ENCODE measurements around the gene TRAK2.
"Not testable (repeated sequence)": the region's sequence is repeated elsewhere in the genome, so short reads cannot be mapped to it uniquely, and the experiment has no call there.

TRAK2 gene

DNA sequence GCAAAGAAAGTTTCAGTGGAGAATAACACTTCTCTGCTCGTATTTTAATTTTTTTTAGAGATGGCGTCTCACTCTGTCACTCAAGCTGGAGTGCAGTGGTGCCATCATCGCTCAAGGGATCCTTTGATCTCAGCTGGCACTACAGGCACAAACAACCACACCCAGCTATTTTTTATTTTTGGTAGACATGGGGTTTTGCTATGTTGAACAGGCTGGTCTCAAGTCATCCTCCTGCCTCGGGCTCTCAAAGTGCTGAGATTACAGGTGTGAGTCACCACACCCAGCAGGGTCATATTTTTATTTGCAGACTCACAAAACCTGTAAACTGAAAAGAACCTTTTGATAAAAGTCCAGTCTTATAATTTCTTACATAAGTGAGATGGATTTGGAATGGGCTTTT is 2.6 kb downstream of the TRAK2 start:
- no peak for DNase-seq (ENCODE audit: low read depth)

DNA sequence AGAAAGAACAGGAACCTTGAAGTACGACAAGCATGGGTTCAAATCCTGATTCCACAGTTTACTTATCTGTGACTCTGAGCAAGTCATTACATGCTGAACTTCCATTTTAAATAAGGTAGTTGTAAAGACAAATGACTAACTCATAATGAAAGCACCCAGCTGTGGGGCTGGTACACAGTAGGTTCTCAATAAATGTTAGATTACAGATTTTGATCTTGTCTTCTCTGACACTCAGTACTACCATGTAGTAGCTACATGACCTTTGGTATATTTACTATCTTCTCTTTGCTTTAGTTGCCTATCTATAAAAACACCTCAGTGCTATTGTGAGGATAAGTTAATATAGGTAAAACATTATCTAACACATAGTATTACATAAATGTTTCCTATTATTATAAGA is 3.2 kb downstream of the TRAK2 start:
- no peak for DNase-seq (ENCODE audit: low read depth)

DNA sequence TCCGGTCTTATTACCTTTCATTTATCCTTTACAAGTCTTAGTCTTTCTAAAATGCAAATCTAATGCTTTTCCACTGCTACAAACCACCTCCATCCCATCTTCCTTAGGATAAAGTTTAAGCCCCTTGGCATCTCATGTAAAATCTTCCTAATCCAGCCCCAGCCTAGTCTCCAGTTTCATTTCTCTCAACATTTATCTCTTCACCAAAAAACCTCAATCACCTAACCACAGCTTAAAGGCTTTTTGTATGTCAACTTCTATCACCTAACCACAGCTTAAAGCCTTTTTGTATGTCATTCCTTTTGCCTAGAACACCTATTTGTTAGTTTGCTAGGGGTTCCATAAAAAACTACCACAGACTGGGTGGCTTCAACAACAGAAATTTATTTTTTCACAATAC is 4.2 kb downstream of the TRAK2 start:
- no peak for DNase-seq (ENCODE audit: low read depth)

DNA sequence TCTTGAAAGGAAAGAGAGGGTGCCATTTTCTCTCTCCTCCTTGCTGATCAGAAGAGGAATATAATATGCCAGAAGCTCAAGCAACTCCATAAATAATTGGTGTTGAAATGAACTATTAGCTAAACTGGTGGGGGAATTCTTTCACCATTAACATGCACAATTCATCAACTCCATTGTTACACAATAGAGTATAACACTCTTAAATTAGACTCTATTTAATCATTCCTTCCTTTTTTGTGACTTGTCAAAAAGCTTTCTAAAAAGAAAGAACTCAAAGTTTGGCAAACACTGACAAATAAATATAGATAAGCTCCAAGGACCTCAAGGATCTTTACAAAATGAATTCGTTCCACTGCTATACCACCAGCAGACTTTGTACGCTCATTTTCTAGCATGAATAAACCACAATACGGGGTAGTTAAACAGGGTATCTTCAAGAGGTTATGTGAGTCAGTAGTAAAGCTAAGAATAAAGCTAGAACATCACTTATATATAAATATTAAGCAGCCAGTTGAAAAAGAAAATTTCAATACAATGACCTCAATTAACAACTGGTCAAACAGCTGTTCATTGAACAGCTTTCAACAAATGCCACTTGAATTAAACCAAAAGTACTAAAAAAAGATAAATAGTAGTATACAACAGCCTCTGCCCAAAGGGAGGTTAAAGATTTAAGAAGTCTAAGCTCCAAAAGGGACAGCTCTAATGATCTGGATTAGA is 6.4 kb downstream of the TRAK2 start:
- no peak for DNase-seq (ENCODE audit: low read depth)

DNA sequence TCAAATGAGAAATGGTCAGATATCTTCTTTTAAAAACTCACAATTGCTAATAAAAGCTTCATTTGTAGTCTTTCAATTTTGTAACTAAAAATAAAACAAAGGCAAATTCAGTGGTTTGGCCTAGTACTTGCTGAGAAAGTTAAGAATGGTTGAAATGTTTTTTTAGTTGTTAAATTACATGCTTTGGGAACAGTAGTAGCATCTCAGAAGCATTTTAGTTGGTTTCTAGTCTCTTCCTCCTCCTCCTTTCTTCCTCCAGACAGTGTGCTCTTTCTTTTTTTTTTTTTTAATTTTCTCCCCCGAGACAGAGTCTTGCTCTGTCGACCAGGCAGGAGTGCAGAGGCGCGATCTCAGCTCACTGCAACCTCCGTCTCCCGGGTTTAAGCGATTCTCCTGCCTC is 9.8 kb downstream of the TRAK2 start:
- DNase-seq (ENCODE audit: low read depth): no peak

DNA sequence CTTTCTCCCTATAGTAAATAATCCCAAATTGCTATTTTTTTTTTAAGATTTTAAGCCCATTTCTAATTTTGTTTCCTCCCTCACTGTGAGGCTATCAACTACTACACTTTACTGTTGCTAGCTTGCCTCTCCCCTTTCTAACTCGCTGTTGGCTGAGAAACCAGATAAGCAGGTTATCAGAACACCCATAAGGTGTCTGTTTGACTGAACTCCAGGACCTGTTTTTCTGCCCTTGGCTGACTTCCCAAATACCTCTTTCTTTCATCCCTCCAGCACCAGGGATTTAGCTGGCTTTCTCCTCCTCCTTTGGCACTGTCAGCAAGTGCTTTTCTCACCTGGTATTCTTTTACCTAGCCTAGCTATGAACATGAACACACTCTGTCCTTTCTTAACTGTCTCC is 11.1 kb downstream of the TRAK2 start:
- no peak for DNase-seq (ENCODE audit: low read depth)

DNA sequence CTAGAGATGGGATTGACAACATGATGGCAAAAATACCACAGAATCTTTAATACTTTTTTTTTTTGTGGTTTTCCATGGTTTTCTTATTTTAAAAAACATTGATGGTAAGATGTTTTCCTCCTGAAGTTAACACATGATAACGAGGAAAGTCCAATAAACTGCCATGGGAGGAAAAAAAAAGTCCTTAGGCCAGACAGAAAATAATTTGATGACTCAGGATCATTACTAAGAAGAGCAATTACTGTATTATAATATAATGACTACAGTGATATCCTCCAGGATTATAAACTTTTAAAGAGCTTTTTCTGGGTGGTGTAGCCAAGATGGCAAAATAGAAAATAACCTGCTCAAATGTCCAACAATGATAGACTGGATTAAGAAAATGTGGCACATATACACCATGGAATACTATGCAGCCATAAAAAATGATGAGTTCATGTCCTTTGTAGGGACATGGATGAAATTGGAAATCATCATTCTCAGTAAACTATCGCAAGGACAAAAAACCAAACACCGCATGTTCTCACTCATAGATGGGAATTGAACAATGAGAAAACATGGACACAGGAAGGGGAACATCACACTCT is 11.8 kb downstream of the TRAK2 start:
- DNase-seq (ENCODE audit: low read depth): not testable (repeated sequence)

DNA sequence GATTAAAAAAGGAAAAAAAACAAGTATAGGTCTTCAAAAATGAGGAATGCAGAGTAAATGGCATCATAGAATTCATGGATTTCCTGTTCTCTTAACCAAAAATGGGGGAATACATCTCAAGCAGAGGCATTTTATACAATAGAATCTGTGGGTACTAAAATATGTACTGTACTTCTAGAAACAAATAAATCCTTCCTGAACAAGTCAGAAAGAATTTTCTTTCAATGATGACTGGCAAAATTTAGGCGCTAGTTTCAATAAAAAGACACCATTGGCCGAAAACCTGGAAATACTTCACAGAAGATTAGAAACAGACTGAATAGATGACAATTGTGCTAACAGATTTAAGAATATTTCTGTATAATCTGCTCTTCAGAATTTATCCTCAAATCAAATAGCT is 15.1 kb downstream of the TRAK2 start:
- DNase-seq (ENCODE audit: low read depth): no peak

DNA sequence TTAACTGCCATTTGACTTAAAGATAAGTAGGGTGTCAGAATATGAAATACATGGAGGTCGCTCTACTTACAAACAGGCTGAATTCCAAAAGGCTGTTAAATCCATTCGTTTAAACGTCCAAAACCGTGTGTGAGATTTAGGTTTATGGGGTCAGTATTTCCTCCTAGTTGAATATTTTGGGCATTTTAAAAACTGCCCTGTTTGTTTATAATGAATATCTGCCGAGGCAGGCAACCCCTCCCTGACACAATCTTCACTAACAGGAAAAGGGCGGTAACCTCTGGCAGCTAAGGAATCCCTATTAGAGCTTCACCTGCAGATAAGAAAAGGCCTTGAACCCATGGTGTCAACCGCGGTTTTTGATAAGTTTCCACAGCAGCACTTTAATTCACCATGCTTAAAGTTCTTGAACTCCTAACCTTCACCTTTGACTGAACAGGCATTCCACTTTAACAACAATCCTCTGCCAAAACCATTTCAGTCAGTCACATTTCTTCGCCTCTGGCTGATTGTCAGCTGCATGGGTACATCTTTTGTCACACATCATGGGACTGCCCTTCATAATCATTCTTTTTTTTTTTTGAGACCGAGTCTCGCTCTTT is 17.8 kb downstream of the TRAK2 start:
- DNase-seq (ENCODE audit: low read depth): no peak

DNA sequence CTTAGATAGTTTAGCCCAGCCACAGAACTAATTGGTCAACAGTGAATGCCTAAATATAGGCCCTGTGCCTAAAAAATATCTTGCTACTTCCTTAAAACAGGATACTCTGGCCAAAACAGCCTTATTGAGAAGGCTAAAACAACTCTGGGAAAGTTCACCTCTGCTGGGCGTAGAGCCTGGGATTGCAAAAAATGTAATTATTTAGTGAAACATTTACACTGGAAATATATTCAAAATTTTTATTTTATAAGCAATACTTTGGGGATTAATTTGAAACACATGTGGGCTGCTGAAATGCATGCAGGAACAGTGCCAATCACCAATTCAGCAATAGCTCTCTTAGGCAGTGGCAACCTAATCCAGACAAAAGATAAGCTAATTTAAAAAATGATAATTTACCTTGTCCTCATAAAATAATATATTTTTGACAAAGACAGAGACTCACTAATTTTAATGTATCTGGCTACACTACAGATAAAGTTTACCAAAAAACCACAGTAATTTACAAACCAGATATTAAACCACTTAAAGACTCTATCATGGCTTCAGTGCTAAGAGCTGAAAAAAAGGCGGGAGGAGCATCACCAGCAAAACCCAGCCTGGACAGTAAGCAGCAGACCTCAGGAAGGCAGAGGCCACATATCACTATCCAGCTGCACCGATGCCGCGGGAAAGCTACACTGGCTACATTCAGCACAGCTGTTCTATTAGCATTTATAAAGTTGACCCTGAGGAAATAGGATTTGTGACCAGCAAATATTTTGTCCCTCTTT is 18.5 kb downstream of the TRAK2 start:
- DNase-seq (ENCODE audit: low read depth): peak; percentile 66

DNA sequence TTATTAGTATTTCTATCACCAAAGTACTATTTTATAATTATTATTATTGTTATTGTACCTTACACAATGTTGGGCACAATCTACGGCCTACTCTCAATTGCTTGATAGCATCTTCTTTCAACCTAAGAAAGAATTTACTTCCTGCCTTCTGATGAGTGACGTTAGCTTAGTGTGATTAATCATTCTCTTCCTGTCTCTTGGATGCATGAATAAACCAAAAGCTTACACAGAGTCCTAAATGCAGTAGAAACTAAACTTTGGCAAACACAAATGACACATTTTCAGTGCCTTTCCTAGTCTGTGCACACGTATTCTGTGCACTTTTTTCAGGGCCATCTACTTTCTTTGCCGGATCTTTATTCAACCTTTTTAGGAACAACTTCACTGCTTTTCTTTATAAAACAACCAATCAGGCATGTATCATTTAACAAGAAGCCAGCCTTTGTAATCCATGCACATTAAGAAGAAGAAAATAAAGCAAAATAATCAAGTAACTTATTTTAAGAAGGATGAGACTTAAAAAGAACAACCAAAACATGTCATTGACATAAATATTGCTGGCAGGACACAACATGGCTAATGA is 19.1 kb downstream of the TRAK2 start:
- DNase-seq (ENCODE audit: low read depth): no peak

DNA sequence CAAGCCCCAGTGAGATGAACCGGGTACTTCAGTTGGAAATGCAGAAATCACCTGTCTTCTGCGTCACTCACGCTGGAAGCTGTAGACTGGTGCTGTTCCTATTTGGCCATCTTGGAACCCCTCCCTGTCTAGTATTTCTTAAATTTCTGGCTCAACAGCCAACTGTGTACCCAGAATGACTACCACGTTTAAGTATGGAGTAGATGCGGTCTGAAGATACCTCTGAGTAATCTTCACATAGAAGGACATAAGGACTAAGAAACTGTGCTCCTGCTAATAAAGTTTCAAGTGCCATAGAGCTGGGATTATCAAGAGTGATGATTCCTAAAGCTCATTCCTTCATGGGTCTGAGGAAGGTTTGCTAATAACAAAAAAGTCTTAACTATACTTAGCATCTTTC is 20.4 kb downstream of the TRAK2 start:
- DNase-seq (ENCODE audit: low read depth): no peak

DNA sequence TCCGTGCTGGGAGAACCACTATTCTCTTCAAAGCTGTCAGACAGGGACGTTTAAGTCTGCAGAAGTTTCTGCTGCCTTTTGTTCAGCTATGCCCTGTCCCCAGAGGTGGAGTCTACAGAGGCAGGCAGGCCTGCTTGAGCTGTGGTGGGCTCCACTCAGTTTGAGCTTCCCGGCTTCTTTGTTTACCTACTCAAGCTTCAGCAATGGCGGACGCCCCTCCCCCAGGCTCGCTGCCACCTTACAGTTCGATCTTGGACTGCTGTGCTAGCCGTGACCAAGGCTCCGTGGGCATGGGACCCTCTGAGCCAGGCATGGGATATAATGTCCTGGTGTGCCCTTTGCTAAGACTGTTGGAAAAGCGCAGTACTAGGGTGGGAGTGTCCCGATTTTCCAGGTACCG is 20.9 kb downstream of the TRAK2 start:
- DNase-seq (ENCODE audit: low read depth): not testable (repeated sequence)

DNA sequence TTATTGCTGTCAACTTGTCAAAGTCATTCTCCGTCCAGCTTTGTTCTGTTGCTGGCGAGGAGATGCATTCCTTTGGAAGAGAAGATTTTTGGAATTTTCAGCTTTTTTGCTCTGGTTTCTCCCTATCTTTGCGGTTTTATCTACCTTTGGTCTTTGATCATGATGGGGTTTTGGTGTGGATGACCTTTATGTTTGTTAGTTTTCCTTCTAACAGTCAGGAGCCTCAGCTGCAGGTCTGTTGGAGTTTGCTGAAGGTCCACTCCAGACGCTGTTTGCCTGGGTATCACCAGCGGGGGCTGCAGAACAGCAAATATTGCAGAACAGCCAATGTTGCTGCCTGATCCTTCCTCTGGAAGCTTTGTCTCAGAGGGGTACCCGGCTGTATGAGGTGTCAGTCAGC is 21.4 kb downstream of the TRAK2 start:
- not testable (repeated sequence) for DNase-seq (ENCODE audit: low read depth)

DNA sequence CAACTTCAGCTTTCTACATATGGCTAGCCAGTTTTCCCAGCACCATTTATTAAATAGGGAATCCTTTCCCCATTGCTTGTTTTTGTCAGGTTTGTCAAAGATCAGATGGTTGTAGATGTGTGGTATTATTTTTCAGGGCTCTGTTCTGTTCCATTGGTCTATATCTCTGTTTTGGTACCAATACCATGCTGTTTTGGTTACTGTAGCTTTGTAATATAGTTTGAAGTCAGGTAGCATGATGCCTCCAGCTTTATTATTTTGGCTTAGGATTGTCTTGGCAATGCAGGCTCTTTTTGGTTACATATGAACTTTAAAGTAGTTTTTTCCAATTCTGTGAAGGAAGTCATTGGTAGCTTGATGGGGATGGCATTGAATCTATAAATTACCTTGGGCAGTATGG is 22.9 kb downstream of the TRAK2 start:
- not testable (repeated sequence) for DNase-seq (ENCODE audit: low read depth)

DNA sequence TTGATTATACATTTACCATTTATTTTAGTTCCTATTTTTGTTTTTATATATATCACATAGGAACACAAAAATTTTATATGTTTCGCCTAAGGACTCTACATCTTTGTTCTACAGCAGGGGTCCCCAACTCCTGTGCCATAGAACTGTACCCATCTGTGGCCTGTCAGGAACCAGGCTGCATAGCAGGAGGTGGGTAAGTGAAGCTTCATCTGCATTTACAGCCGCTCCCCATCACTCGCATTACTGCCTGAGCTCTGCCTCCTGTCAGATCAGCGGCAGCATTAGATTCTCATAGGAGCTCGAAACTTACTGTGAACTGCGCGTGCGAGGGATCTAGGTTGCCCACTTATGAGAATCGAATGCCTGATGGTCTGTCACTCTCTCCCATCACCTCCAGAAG is 25.3 kb downstream of the TRAK2 start:
- no peak for DNase-seq (ENCODE audit: low read depth)

DNA sequence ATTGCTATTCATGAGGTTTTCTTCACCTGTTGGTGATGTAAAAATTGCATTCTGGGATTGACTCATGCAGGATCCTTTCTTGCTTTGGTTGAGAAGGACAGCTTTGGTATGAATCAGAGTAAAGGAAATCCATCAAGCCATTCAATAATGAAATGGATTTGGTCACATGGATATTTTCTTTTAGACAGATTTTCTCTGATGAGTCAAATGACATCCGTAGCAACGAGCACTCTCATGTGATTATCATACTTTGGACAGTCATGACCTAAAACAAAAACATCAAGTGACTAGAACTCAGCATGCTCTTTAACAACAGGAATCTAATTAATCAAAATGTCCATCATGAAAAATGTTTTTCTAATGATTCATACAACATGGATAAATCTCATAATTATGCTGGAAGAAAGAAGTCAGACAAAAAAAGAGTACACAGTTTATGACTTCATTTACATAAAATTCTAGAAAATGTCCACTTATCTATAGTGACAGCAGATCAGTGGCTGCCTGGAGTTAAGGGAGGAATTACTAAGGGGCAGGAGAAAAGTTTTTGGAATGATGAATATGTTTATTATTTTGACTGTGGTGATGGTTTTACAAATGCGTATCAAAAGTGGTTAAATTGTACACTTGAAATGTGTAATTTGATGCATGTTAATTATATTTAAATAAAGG is 30.7 kb downstream of the TRAK2 start:
- no peak for DNase-seq (ENCODE audit: low read depth)

DNA sequence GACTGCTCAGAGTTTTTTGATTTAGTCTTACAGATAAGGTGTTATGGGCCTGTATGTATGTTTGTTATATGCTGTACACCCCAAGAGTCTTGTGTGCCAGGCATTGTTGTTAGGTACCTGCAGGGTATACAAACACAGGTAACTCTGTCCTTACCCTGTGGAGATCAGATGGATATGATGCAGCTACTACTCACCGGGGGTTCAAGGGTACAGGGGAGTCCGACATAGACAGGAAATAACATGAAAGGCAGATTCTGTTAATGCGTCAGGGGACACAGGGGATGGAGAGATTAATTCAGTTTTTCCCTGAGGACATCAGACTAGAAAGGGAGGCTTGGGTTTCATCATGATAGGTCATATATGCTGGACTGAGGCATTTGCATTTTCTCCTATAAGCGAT is 31.3 kb downstream of the TRAK2 start:
- DNase-seq (ENCODE audit: low read depth): no peak

DNA sequence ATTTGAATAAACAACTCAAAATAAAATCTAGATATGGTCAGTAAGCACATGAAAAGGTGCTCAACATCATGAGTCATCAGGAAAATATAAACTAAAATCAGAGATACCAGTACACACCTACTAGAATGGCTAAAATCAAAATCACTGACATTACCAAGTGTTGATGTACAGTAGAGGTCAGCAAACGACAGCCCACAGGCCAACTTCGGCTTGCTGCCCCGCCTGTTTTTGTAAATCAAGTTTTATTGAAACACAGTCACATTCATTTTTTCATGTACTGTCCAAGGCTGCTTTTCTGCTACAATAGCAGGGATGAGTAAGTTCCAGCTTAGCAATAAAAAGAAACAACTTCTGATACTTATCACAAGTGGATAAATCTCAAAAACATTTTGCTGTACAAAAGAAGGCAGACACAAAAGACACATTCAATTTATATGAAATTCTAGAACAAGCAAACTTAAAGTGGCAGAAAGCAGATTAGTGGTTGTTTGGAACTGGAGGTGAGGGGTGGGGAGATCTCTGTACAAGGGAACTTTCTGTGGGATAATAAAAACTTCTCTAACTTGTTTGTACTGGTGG is 32.1 kb downstream of the TRAK2 start:
- peak; percentile 28 for DNase-seq (ENCODE audit: low read depth)

DNA sequence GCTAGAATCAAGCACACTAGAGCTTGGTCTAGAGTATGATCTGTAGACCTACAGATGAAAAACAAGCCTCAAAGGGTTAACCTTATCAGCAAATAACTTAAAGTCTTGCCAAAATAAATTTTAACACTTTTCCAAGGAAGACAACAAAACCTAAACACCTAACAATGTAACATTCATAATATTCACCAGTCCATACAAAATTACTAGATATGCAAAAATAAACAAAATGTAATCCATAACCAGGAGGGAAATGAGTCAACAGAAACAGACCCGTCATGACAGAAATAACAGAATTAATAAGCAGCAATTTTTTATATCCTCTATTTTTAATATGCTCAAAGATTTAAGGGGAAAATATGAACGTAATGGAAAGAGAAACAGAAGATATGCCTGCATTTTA is 36.1 kb downstream of the TRAK2 start:
- no peak for DNase-seq (ENCODE audit: low read depth)
